WI38 (cell line): ENCODE data around the gene AGAP6.
"Not testable (repeated sequence)": the region's sequence is repeated elsewhere in the genome, so short reads cannot be mapped to it uniquely, and the experiment has no call there.

Experiments used
- H3K4me3 ChIP-seq: 2 replicates; pipeline ENCODE4 v1.5.1; 2011; ENCODE audit warnings: low read depth, mild to moderate bottlenecking, control low read depth, low read length
- TF ChIP-seq, protein P1 (sequence below): IDR thresholded peaks from 2 replicates; pipeline ENCODE4 v1.5.1; 2012; ENCODE audit warnings: low read depth, mild to moderate bottlenecking, control low read depth, low read length

Gene AGAP6

DNA sequence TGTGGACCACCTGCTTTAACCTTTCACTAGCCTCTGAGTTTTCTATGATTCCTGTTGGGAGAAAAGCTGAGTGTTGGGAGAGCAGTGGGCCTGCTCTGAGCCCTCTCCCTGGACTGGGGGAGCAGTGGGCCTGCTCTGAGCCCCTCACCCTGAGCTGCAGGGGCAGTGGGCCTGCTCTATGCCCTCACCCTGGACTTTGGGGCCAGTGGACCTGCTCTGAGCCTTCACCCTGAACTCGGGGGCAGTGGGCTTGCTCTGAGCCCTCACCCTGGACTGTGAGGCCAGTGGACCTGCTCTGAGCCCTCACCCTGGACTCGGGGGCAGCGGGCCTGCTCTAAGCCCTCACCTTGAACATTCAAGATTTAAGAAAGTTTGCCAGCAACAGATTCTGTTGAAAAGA is 33.4 kb downstream of the AGAP6 start:
- no peak overlapping the region for H3K4me3 ChIP-seq
- TF ChIP-seq, protein P1, sequence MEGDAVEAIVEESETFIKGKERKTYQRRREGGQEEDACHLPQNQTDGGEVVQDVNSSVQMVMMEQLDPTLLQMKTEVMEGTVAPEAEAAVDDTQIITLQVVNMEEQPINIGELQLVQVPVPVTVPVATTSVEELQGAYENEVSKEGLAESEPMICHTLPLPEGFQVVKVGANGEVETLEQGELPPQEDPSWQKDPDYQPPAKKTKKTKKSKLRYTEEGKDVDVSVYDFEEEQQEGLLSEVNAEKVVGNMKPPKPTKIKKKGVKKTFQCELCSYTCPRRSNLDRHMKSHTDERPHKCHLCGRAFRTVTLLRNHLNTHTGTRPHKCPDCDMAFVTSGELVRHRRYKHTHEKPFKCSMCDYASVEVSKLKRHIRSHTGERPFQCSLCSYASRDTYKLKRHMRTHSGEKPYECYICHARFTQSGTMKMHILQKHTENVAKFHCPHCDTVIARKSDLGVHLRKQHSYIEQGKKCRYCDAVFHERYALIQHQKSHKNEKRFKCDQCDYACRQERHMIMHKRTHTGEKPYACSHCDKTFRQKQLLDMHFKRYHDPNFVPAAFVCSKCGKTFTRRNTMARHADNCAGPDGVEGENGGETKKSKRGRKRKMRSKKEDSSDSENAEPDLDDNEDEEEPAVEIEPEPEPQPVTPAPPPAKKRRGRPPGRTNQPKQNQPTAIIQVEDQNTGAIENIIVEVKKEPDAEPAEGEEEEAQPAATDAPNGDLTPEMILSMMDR: no peak

DNA sequence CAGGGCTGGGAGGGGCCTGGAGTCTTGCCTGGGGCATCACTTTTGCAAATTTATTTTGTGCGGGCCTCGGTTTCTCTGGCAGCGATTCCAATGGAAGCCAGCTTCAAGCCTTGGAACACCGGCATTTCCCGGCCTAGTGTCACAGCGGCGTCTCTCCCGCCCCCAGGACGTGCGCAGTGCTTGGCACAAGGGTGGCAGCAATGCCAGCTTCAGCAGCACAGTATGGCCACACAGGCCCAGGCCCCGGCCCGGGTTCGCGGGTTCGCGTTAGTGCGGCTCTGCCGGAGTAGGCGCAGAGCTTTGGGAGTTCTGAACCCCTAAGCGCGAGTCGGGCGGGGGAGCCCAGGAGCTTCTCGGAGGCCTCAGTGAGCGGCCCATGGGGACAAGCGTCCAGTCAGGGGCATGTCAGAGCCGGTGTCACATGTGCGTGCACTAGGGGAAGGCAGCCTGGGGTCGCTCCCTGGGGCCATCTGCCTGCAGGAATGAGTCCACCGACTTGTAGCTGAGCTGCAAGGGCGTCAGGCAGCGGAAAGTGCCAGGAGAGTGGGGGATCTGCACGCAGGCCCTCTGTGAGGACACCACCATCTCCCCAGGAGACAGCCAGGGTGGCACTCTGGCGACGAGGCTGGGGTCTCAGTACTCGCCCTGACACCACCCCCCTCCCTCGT is 36.6 kb downstream of the AGAP6 start:
- not testable (repeated sequence) for H3K4me3 ChIP-seq

DNA sequence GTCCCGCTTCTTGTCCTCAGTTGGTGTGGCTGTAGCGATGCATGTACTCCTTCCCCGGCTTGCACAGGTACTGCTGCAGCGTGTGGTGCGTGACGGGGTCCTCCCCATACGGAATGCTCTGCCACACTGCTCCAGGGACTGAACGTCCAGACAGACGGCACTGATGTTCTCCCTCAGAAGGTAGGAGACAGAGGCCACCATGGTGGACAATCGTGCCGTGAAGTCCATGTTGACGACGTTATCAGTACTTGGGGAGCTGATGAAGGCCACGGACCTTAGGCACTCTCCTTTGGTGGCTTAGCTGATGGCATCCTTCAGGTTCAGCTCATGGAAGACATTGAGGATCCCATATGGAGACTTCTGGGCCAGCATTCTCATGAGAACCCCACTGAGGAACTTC is 37.4 kb downstream of the AGAP6 start:
- TF ChIP-seq, protein P1: no peak
- no peak overlapping the region for H3K4me3 ChIP-seq

DNA sequence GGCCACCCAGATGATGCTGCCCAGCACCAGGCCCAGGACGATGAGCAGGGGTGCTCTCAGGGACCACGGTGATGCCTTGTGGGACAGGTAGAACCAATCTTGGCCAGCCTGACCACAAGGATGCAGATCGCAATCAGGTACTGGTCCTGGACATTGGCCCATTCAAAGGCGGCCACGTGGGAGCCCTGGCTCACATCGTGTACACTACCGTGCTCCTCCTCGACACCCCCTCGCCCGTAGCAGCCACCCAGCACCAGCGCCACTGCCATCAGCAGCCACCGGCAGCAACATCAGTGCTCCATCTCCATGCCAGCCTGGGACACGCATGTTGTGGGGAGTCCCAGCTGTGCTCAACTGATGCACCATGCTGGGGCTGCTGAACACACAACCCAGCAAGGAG is 39.0 kb downstream of the AGAP6 start:
- TF ChIP-seq, protein P1: no peak
- no peak overlapping the region for H3K4me3 ChIP-seq

DNA sequence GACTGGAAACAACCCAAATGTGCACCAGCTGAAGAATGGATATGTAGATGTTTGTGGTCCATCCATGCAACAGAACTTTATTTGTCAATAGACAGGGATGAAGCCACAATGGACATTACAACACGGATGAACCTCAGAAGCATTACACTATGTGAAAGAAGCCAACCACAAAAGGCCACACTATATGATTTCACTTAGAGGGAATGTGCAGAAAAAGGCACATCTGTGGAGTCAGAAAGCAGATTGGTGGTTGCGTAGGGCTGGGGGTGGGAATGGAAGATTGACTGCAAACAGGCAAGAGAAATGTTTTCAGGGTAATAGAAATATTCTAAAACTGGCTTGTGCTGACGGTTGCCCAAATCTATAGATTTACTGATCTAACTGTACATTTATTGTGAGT is 45.3 kb downstream of the AGAP6 start:
- TF ChIP-seq, protein P1: no peak
- no peak overlapping the region for H3K4me3 ChIP-seq

DNA sequence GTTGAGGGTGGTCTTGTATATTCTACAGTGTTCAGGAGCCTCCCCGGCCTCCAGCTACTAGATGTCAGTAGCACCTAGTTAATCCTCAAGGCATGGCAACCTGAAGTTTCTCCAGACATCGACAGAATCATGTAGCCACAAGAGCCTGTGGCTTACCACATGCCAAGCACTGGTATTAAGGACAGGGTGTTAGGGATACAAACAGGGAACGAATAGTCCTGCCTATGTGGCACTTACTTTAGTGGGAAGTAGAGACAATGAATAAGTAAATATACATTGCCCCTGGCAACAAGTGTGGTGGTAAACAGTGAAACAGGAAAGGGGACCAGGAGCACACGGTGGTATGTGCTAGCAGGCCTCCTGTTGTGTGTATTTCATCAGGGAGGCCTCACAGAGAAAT is 47.1 kb downstream of the AGAP6 start:
- H3K4me3 ChIP-seq: not testable (repeated sequence)

DNA sequence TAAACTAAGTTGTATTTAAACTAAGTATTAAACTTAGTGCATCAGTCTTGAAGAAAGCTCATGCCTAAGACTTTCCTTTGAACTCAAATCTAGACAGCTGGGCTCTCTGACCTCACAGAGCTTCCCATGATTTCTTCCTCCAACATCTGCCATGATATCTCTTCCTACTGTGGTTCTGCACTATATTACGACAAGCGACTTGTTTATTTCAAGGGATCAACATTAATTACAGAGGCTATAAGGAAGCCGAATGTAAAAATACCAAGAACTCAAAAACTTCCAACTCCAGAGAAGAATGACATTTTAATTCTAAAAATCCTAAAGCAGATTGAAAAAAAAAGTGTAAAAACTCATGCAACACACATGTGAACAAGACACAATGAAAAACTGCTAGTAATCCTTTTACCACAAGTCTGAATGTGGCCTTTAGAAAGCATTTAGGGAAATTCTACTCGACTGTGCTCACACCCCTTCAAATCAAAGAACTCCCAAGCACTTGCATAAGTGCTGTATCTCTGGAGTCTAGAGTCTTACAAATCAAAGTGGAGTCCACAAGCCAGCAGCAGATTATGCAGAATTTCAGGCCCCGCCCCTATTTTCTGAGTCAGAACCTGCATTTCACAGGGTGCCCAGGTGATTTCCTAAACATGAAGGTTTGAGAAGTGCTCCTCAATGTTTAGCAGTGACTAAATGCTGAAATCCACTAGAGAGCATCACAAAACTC is 56.9 kb downstream of the AGAP6 start:
- H3K4me3 ChIP-seq: no peak overlapping the region
- TF ChIP-seq, protein P1: no peak

DNA sequence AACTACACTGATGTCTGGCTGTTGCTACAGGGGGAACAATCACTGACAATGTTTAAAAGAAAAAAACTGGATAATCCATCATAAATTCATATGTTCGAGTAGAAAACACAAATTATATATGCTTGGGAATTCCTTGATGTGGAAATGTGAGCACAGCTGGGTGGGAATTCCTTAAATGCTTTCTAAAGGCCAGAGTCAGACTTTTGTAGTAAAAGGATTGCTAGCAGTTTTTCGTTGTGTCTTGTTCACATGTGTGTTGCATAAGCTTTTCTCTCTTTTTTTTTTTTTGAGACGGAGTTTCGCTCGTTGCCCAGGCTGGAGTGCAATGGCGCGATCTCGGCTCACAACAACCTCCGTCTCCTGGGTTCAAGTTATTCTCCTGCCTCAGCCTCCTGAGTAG is 58.3 kb downstream of the AGAP6 start:
- not testable (repeated sequence) for H3K4me3 ChIP-seq

DNA sequence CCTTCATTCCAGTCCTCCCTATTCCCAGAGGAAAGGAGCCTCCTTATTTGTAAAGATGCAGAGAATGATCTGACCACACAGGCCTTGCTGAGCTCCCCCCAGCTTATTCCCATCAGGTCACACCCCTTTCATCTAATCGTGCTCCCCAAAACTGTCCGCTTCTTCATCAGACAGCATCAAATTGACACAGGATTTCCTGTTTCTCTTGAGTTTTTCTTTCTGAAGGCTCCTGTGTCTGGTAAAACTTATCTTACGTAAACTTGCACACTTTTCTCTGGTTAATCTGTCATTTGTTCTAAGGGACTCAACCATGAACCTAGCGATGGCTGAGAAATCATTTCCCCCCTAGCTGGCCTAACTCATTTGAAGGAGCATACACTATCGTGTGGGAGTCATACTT is 59.4 kb downstream of the AGAP6 start:
- not testable (repeated sequence) for H3K4me3 ChIP-seq

DNA sequence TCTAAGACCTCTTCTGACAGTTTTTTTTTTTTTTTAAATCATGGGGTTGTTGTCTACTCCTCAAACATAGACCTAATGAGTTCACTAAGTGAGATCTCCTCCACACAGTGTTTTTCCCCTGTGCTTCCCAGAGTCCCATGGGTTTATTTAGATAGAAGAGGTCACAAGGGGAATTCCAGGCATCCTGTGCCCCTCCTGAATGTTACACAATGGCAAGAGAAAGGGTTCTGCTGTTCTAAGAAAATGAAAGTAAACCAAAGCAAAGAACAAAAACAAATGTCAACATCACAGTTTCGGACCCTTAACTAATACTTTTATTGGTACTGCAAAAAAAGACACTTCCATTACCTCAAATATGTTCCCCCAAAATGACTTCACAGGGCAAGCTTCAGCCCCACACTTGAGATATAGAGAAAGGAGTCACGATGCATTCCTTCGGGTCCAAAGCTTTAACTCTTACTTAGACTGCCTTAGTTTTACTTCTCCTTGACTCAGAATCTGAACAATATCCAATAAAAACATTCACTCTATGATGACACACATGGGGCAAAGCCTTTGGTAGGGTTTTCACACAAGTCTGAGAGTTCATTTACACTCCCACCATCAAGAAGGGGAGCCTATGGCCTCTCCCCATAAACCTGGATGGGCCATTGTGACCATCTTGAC is 63.9 kb downstream of the AGAP6 start:
- H3K4me3 ChIP-seq: peak overlapping the region; percentile 23

DNA sequence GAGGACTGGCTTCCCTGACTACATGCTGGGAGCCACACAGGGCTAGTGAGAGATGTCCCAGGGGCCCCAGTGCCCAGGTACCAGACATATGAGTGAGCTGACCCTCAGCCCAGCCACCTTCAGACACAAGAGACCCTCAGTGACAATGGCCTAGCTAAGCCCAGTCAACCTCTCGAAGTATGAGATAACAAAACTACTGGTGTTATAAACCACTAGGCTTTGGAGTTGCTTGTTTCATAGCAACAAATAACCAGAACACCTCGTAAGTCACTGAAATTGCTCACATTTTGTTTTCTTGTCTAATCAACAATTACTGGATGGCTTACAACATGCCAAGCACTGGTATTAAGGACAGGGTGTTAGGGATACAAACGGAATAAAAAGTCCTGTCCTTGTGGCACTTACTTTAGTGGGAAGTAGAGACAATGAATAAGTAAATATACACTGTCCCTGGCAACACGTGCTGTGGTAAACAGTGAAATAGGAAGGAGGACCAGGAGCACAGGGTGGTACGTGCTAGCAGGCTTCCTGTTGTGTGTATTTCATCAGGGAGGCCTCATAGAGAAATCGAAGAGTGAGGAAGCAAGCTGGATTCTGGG is 64.7 kb downstream of the AGAP6 start:
- not testable (repeated sequence) for H3K4me3 ChIP-seq

DNA sequence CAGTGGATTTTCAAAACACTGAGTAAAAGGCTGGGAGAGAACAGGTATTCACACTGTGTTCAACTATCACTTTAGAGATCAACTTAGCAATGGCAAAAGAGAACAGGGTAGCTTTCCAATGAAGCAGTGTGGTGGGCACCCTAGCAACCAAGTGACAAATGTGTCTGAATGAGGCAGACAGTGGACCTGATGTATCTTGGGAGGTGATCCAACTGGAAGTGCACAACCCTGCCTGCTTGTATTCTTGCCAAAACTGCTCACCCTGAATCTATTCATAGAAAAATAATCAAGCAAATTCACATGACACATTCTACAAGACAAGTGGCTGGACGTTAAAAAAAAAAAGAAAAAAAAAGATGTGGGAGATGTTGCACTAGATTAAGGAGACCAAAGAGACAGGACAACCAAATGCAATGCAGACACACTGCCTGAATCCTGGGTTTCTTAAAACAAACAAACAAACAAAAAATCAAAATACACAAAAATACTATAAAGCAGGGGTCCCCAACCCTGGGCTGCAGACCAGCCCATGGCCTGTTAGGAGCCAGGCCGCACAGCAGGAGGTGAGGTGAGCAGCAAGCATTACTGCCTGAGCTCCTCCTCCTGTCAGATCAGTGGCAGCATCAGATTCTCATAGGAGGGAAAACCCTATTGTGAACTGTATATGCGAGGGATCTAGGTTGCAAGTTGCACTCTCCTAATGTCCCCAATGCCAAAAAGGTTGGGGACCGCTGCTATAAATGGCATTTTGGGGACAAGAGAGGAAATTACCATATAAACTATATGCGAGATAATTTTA is 67.5 kb downstream of the AGAP6 start:
- not testable (repeated sequence) for H3K4me3 ChIP-seq

DNA sequence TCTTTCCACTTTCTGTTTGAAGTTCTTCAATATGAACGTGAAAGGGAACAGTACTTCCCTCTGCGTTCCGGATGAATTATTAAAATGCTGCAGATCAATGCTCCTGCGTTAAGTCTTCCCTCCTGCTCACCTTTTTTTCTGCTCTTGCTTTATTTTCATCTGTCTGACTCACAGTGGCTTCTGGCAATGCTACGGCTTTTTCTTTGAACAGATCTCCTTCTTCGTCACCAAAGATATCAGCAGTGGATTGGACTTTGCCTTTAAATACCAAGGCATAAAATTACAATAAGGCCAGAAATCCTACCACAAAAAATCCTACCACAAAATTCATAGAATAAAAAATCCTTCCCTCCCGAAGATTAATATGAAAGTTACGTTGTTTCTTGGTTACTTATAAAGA is 68.4 kb downstream of the AGAP6 start:
- not testable (repeated sequence) for H3K4me3 ChIP-seq
